HS-5 (cell line): Measurements from ENCODE around the gene PHF21A.

Experiments used
- DNase-seq: peaks from one replicate; pipeline ENCODE4 v3.0.0-alpha.2; 2012; ENCODE audit warnings: low read depth

Gene PHF21A

GRCh38 chr11:45884596-45885185 is 236.6 kb downstream of the PHF21A start:
- DNase-seq = no peak
